WTC11 (cell line): ENCODE results near the gene ANAPC4. TPM values are rescaled to one million over a fixed set of nuclear protein-coding genes. Genes with fewer than 3 reads are reported as not detected.

Source experiments
- ATAC-seq: fragments of 200-7000 bp; cut with Tn5 transposase; 2 replicates; pipeline ENCODE4 v1.10.0; 2021; ENCODE audit warnings: mild to moderate bottlenecking, moderate library complexity
- CTCF ChIA-PET: fragments of 300-600 bp; sonication (Branson Sonifier 250); formaldehyde crosslinking; loops from one replicate; lab custom pipeline; 2021; ENCODE audit warnings: antibody characterized with exemption; lab: Charles Lee
- POLR2A ChIA-PET: fragments of 350-600 bp; sonication (Branson Sonifier 250); formaldehyde crosslinking; loops from one replicate; lab custom pipeline; 2021; ENCODE audit warnings: antibody characterized with exemption; lab: Charles Lee
- DNase-seq: peaks from one replicate; pipeline ENCODE4 v3.0.0; 2021; ENCODE audit warnings: low spot score
- H3K27ac Mint-ChIP-seq: 2 replicates; pipeline ENCODE4 v1.8.0; 2021; ENCODE audit warnings: mixed read lengths
- H3K27me3 Mint-ChIP-seq: 2 replicates; pipeline ENCODE4 v1.8.0; 2021; ENCODE audit warnings: low read depth, mild to moderate bottlenecking, moderate library complexity, mixed read lengths
- H3K36me3 Mint-ChIP-seq: 2 replicates; pipeline ENCODE4 v1.8.0; 2021; ENCODE audit warnings: mixed read lengths
- H3K4me1 Mint-ChIP-seq: 2 replicates; pipeline ENCODE4 v1.8.0; 2022; ENCODE audit warnings: mixed read lengths
- H3K4me3 Mint-ChIP-seq: 2 replicates; pipeline ENCODE4 v1.8.0; 2021; ENCODE audit warnings: mild to moderate bottlenecking, moderate library complexity, mixed read lengths
- H3K9me3 Mint-ChIP-seq: 2 replicates; pipeline ENCODE4 v1.8.0; 2021; ENCODE audit warnings: mixed read lengths
- AR ChIP-seq: fragments of 250-450 bp; sonication (Bioruptor Pico); IDR thresholded peaks from 2 replicates; pipeline ENCODE4 v1.9.0; 2021; ENCODE audit warnings: mild to moderate bottlenecking
- ARID4B ChIP-seq: sonication (generic); formaldehyde crosslinking; IDR thresholded peaks from 2 replicates; pipeline ENCODE4 v1.8.0; 2023; ENCODE audit warnings: missing genetic modification reagents, mild to moderate bottlenecking, borderline replicate concordance
- CBFB ChIP-seq: sonication (generic); formaldehyde crosslinking; IDR thresholded peaks from 2 replicates; pipeline ENCODE4 v1.8.1; 2022; ENCODE audit warnings: mild to moderate bottlenecking, low read depth, missing genetic modification reagents
- CREB1 ChIP-seq: sonication (generic); formaldehyde crosslinking; IDR thresholded peaks from 2 replicates; pipeline ENCODE4 v1.8.0; 2023; ENCODE audit warnings: mild to moderate bottlenecking, missing genetic modification reagents
- FOXJ3 ChIP-seq: sonication (generic); formaldehyde crosslinking; IDR thresholded peaks from 2 replicates; pipeline ENCODE4 v1.9.0; 2021; ENCODE audit warnings: missing genetic modification reagents, mild to moderate bottlenecking, borderline replicate concordance
- FOXP1 ChIP-seq: sonication (generic); formaldehyde crosslinking; IDR thresholded peaks from 2 replicates; pipeline ENCODE4 v1.8.0; 2022; ENCODE audit warnings: missing genetic modification reagents, mild to moderate bottlenecking, moderate library complexity, borderline replicate concordance
- IRF1 ChIP-seq: sonication (generic); formaldehyde crosslinking; IDR thresholded peaks from 2 replicates; pipeline ENCODE4 v1.8.0; 2023; ENCODE audit warnings: missing genetic modification reagents
- IRF2 ChIP-seq: sonication (generic); formaldehyde crosslinking; IDR thresholded peaks from 2 replicates; pipeline ENCODE4 v1.8.0; 2022; ENCODE audit warnings: low read depth, missing genetic modification reagents, borderline replicate concordance
- NR2C2 ChIP-seq: sonication (generic); formaldehyde crosslinking; IDR thresholded peaks from 2 replicates; pipeline ENCODE4 v1.8.0; 2022; ENCODE audit warnings: mild to moderate bottlenecking, missing genetic modification reagents
- RELA ChIP-seq: sonication (generic); formaldehyde crosslinking; IDR thresholded peaks from 2 replicates; pipeline ENCODE4 v1.8.1; 2022; ENCODE audit warnings: missing genetic modification reagents, mild to moderate bottlenecking, borderline replicate concordance
- SP1 ChIP-seq: sonication (generic); formaldehyde crosslinking; conservative IDR thresholded peaks from 2 replicates; pipeline ENCODE4 v1.8.1; 2022; ENCODE audit warnings: missing genetic modification reagents
- TCF7 ChIP-seq: sonication (generic); formaldehyde crosslinking; IDR thresholded peaks from 2 replicates; pipeline ENCODE4 v1.8.0; 2022; ENCODE audit warnings: mild to moderate bottlenecking, low read depth, missing genetic modification reagents, moderate library complexity
- ZNF219 ChIP-seq: sonication (generic); formaldehyde crosslinking; IDR thresholded peaks from 2 replicates; pipeline ENCODE4 v1.8.0; 2023; ENCODE audit warnings: missing genetic modification reagents, mild to moderate bottlenecking, borderline replicate concordance
- ZNF396 ChIP-seq: fragments of 250-450 bp; sonication (Bioruptor Pico); IDR thresholded peaks from 2 replicates; pipeline ENCODE4 v1.8.0; 2021; ENCODE audit warnings: mild to moderate bottlenecking, moderate library complexity, borderline replicate concordance
- ZNF416 ChIP-seq: fragments of 250-450 bp; sonication (Bioruptor Pico); IDR thresholded peaks from 2 replicates; pipeline ENCODE4 v1.9.0; 2021; ENCODE audit warnings: mild to moderate bottlenecking, inconsistent platforms
- ZNF532 ChIP-seq: fragments of 250-450 bp; sonication (Bioruptor Pico); IDR thresholded peaks from 2 replicates; pipeline ENCODE4 v1.9.0; 2021; ENCODE audit warnings: mild to moderate bottlenecking, borderline replicate concordance
- total RNA-seq: library from RNA; stranded (reverse); gene quantifications from 3 replicates; pipeline ENCODE4 v1.2.3, GENCODE V29; 2021
- TF ChIP-seq, protein P1 (sequence below): sonication (generic); formaldehyde crosslinking; IDR thresholded peaks from 2 replicates; pipeline ENCODE4 v1.8.1; 2022; ENCODE audit warnings: low read depth, missing genetic modification reagents, borderline replicate concordance

ANAPC4 gene
- total RNA-seq, 1 experiment from 2014 or later, result 40.5 TPM

GRCh38 chr4:25343671-25344070 lies 33.4 kb upstream of the ANAPC4 start:
- Mint-ChIP-seq H3K4me3 (no peak overlapping the region), H3K27me3 (no peaks in the 10 kb centered on the region), H3K36me3 (peaks cover 6% of the 10 kb centered on the region; the same call in 1 of the 2 replicates), H3K4me1 (no peaks in the 10 kb centered on the region), H3K27ac (no peak overlapping the region), H3K9me3 (peaks cover 7% of the 10 kb centered on the region)
- ChIA-PET POLR2A (no interaction called here), CTCF (no interaction called here)
- no peak for DNase-seq
- TF ChIP-seq AR (no peak), ZNF219 (CRISPR knock-in tag) (no peak), FOXP1 (CRISPR knock-in tag) (no peak), ZNF532 (CRISPR knock-in tag) (no peak), SP1 (no peak), RELA (CRISPR knock-in tag) (no peak), CBFB (CRISPR knock-in tag) (no peak), IRF2 (CRISPR knock-in tag) (no peak)
- ATAC-seq, result no peak

- TF ChIP-seq ZNF396 (no peak), TCF7 (CRISPR knock-in tag) (no peak)
- TF ChIP-seq, protein P1, sequence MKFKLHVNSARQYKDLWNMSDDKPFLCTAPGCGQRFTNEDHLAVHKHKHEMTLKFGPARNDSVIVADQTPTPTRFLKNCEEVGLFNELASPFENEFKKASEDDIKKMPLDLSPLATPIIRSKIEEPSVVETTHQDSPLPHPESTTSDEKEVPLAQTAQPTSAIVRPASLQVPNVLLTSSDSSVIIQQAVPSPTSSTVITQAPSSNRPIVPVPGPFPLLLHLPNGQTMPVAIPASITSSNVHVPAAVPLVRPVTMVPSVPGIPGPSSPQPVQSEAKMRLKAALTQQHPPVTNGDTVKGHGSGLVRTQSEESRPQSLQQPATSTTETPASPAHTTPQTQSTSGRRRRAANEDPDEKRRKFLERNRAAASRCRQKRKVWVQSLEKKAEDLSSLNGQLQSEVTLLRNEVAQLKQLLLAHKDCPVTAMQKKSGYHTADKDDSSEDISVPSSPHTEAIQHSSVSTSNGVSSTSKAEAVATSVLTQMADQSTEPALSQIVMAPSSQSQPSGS (CRISPR knock-in tag), result no peak
- TF ChIP-seq, all 79 proteins: peak for 0
- DNase-seq (no peak), ATAC-seq (0 out of 2 replicates have a peak, but pooled peaks have one; percentile 24)
- POLR2A ChIA-PET, result no interaction called here
- no peak overlapping the region for H3K27ac Mint-ChIP-seq
- no peaks in the 10 kb centered on the region for H3K4me1 Mint-ChIP-seq
- no peaks in the 10 kb centered on the region for H3K27me3 Mint-ChIP-seq
- CTCF ChIA-PET, result interaction anchor here (2.0 to 2.1 kb wide), 2 partner anchors 22 to 33 kb away, joined by 8 to 9 read pairs; partner anchors contain the start of gene ZCCHC4
- H3K36me3 Mint-ChIP-seq, result peaks cover 6% of the 10 kb centered on the region; the same call in 1 of the 2 replicates
- H3K4me3 Mint-ChIP-seq, result no peak overlapping the region
- H3K9me3 Mint-ChIP-seq, result peaks cover 7% of the 10 kb centered on the region
These were observed 31.3 kb upstream of the ANAPC4 start for GRCh38 chr4:25345744-25346143.

DNA sequence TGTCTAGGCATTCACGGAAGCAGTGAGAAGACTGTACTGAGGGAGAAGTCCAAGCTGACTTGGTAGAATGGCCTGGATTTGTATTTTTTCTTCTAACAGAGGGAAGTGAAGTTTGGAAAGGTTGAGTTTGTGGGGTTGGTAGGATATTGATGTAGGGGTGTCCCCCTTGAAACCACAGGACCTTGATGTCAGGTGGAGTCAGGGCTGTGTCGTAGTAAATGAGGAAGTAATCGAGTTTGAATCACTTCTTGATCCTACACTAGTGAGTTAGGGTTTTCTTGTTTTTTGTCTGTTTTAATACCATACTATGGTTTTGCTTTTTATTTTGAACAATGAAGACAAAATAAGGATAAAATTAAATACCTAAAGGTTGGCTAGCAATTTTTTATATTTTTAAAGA lies 30.1 kb upstream of the ANAPC4 start:
- no peak for ATAC-seq
- POLR2A ChIA-PET, result no interaction called here
- no peak for TF ChIP-seq ZNF416
- no peak for TF ChIP-seq IRF1 (CRISPR knock-in tag)
- no peak for TF ChIP-seq NR2C2 (CRISPR knock-in tag)
- no peak for TF ChIP-seq FOXJ3 (CRISPR knock-in tag)
- no peak for TF ChIP-seq CREB1 (CRISPR knock-in tag)
- no peak for TF ChIP-seq IRF2 (CRISPR knock-in tag)
- TF ChIP-seq ARID4B (CRISPR knock-in tag), result no peak
- TF ChIP-seq CBFB (CRISPR knock-in tag), result no peak

More for the DNA sequence above, 30.1 kb upstream of the ANAPC4 start:
- Mint-ChIP-seq H3K27ac (no peak overlapping the region), H3K36me3 (peaks cover 6% of the 10 kb centered on the region; the same call in 1 of the 2 replicates), H3K9me3 (peaks cover 7% of the 10 kb centered on the region), H3K27me3 (no peaks in the 10 kb centered on the region), H3K4me1 (peaks cover 3% of the 10 kb centered on the region), H3K4me3 (no peak overlapping the region)
- no peak for DNase-seq
- CTCF ChIA-PET, result interaction anchor here (0.7 to 1.4 kb wide), 2 partner anchors 20 to 35 kb away, joined by 3 to 4 read pairs; partner anchors contain the start of gene ZCCHC4
